Tibial artery (tissue), 4 donors: ENCODE measurements around the gene GNA12.

Experiments
- DNase-seq, 2 donors: peaks; one replicate each; pipeline ENCODE4 v3.0.0-alpha.2; 2019
- H3K27ac ChIP-seq, 2 donors: fragments of 200-600 bp; sonication (generic) in 1 of 2; 1 replicate in 1 of 2; 2 replicates in 1 of 2; pipeline ENCODE4 v1.5.1; 2018 to 2019; ENCODE audit warnings: mild to moderate bottlenecking in 1 of 2
- H3K27me3 ChIP-seq, 2 donors: fragments of 200-600 bp; sonication (generic) in 1 of 2; one replicate each; pipeline versions ENCODE4 v1.5.1 to v1.6.0; 2016 to 2019
- H3K36me3 ChIP-seq, 3 donors: fragments of 200-600 bp; sonication (generic) in 2 of 3; one replicate each; pipeline ENCODE4 v1.5.1; 2016 to 2019; ENCODE audit warnings: mild to moderate bottlenecking in 2 of 3
- H3K4me1 ChIP-seq, 4 donors: fragments of 200-600 bp; sonication (generic) in 2 of 4; 1 replicate in 3 of 4; 2 replicates in 1 of 4; pipeline ENCODE4 v1.5.1; 2016 to 2019
- H3K4me3 ChIP-seq, 2 donors: fragments of 200-600 bp; sonication (generic) in 1 of 2; 1 replicate in 1 of 2; 2 replicates in 1 of 2; pipeline ENCODE4 v1.5.1; 2018 to 2019; ENCODE audit warnings: mild to moderate bottlenecking in 2 of 2
- H3K9me3 ChIP-seq, 3 donors: fragments of 200-600 bp; sonication (generic) in 1 of 3; one replicate each; pipeline ENCODE4 v1.5.1; 2016 to 2019
- CTCF ChIP-seq, 2 experiments: fragments of 200-600 bp in 1 of 2; fragments of 450-650 bp in 1 of 2; IDR thresholded peaks; one replicate each; pipeline ENCODE4 v1.5.1; 2017 to 2019; ENCODE audit warnings: antibody characterized with exemption in 2 of 2, mild to moderate bottlenecking in 1 of 2, moderate library complexity in 1 of 2
- intact Hi-C: fragments of 100-400 bp; cut with DNase I; formaldehyde crosslinking; loops from one replicate; pipeline ENCODE4 v1.15.0; 2023; ENCODE audit warnings: low total_unique reads

The GNA12 gene

GRCh38 chr7:2800220-2800930, 43.7 kb downstream of the GNA12 start:
- no peak for DNase-seq
- H3K36me3 ChIP-seq = no peaks in the 10 kb centered on the region
- intact Hi-C loops = loop anchor here (5.0 kb wide), 1 partner anchor 38 kb away; no protein-coding TSS in a partner anchor
- no peaks in the 10 kb centered on the region for H3K27me3 ChIP-seq
- H3K4me1 ChIP-seq = peaks cover 0 to 52% (median 33%) of the 10 kb centered on the region in 4 donors
- no peak for TF ChIP-seq CTCF (IDR thresholded peaks at IDR 0.05)
- peak overlapping the region; percentile 66 to 69 for H3K27ac ChIP-seq
- no peak overlapping the region for H3K4me3 ChIP-seq
- no peaks in the 10 kb centered on the region for H3K9me3 ChIP-seq

- H3K36me3 ChIP-seq = peaks cover 2 to 6% (median 2%) of the 10 kb centered on the region in 3 donors
- intact Hi-C loops = no loop called here
- no peak for TF ChIP-seq CTCF (IDR thresholded peaks at IDR 0.05)
These were observed 44.9 kb downstream of the GNA12 start for GRCh38 chr7:2799253-2799652.

GRCh38 chr7:2798669-2799068, 45.4 kb downstream of the GNA12 start:
- peaks cover 0 to 49% (median 31%) of the 10 kb centered on the region in 4 donors for H3K4me1 ChIP-seq
- TF ChIP-seq CTCF (IDR thresholded peaks at IDR 0.05) = no peak
- intact Hi-C loops = no loop called here

More at GRCh38 chr7:2799253-2799652, 44.9 kb downstream of the GNA12 start:
- Histone ChIP-seq H3K9me3 (no peaks in the 10 kb centered on the region), H3K27ac (no peak overlapping the region), H3K4me1 (peaks cover 0 to 54% (median 33%) of the 10 kb centered on the region in 4 donors), H3K27me3 (no peaks in the 10 kb centered on the region), H3K4me3 (no peak overlapping the region)
- DNase-seq = no peak

GRCh38 chr7:2796358-2797352, 47.5 kb downstream of the GNA12 start:
- Histone ChIP-seq H3K27me3 (no peaks in the 10 kb centered on the region), H3K27ac (peak overlapping the region; percentile 76 to 79), H3K9me3 (no peaks in the 10 kb centered on the region), H3K4me1 (peaks cover 0 to 29% (median 19%) of the 10 kb centered on the region in 4 donors), H3K4me3 (peak overlapping the region; percentile 32 to 36), H3K36me3 (peaks cover 22 to 30% (median 23%) of the 10 kb centered on the region in 3 donors)
- intact Hi-C loops = no loop called here
- DNase-seq = peak; percentile 91 to 92
- no peak for TF ChIP-seq CTCF (IDR thresholded peaks at IDR 0.05)

More at GRCh38 chr7:2798669-2799068, 45.4 kb downstream of the GNA12 start:
- Histone ChIP-seq H3K27me3 (no peaks in the 10 kb centered on the region), H3K9me3 (no peaks in the 10 kb centered on the region), H3K36me3 (peaks cover 7 to 12% (median 7%) of the 10 kb centered on the region in 3 donors), H3K4me3 (no peak overlapping the region), H3K27ac (no peak overlapping the region)
- no peak for DNase-seq

- Histone ChIP-seq H3K27ac (peak overlapping the region; percentile 76 to 79), H3K9me3 (no peaks in the 10 kb centered on the region), H3K4me1 (peaks cover 0 to 22% (median 12%) of the 10 kb centered on the region in 4 donors), H3K4me3 (peak overlapping the region; percentile 32 to 36), H3K27me3 (no peaks in the 10 kb centered on the region), H3K36me3 (peaks cover 25 to 36% (median 29%) of the 10 kb centered on the region in 3 donors)
- no peak for DNase-seq
- intact Hi-C loops = no loop called here
- TF ChIP-seq CTCF (IDR thresholded peaks at IDR 0.05) = no peak
These were observed 48.2 kb downstream of the GNA12 start for GRCh38 chr7:2795906-2796305.
